Lower leg skin (tissue), 3 donors: ENCODE measurements around the gene GTPBP2.

Experiments used
- CTCF ChIP-seq, 3 donors: fragments of 450-650 bp; IDR thresholded peaks; one replicate each; pipeline ENCODE4 v1.5.1; 2016; ENCODE audit warnings: antibody characterized with exemption in 3 of 3, mild to moderate bottlenecking in 3 of 3, moderate library complexity in 2 of 3
- POLR2A ChIP-seq, 2 donors: fragments of 450-650 bp; IDR thresholded peaks; one replicate each; pipeline ENCODE4 v1.6.1; 2016 to 2017; ENCODE audit warnings: antibody characterized with exemption in 2 of 2, mild to moderate bottlenecking in 1 of 2, moderate library complexity in 1 of 2

- TF ChIP-seq CTCF (IDR thresholded peaks at IDR 0.05) (no peak), POLR2A (IDR thresholded peaks at IDR 0.05) (no peak)
These were observed 7.3 kb downstream of the GTPBP2 start for GRCh38 chr6:43621836-43622180.
